Tibial nerve (tissue), 4 donors: ENCODE data around the gene HTRA2. TPM values are rescaled to one million over a fixed set of nuclear protein-coding genes. Genes with fewer than 3 reads are reported as not detected.

Experiments used
- DNase-seq, 2 donors: peaks; one replicate each; pipeline ENCODE4 v3.0.0-alpha.2; 2019; ENCODE audit warnings: low spot score in 2 of 2
- H3K27ac ChIP-seq, 4 donors: fragments of 200-600 bp; sonication (generic) in 3 of 4; one replicate each; pipeline ENCODE4 v1.5.1; 2017 to 2019; ENCODE audit warnings: mild to moderate bottlenecking in 1 of 4
- H3K27me3 ChIP-seq, 2 donors: fragments of 200-600 bp; sonication (generic) in 1 of 2; one replicate each; pipeline versions ENCODE4 v1.5.1 to v1.6.0; 2017 to 2019
- H3K36me3 ChIP-seq, 3 donors: fragments of 200-600 bp; sonication (generic); one replicate each; pipeline ENCODE4 v1.5.1; 2018 to 2019
- H3K4me1 ChIP-seq, 4 donors: fragments of 200-600 bp; sonication (generic) in 3 of 4; one replicate each; pipeline ENCODE4 v1.5.1; 2017 to 2019
- H3K4me3 ChIP-seq, 4 donors: fragments of 200-600 bp; sonication (generic) in 3 of 4; one replicate each; pipeline ENCODE4 v1.5.1; 2017 to 2019; ENCODE audit warnings: mild to moderate bottlenecking in 1 of 4, moderate library complexity in 1 of 4
- H3K9me3 ChIP-seq, 4 donors: fragments of 200-600 bp; sonication (generic) in 3 of 4; one replicate each; pipeline ENCODE4 v1.5.1; 2017 to 2019
- CTCF ChIP-seq, 5 experiments: fragments of 200-600 bp in 3 of 5; fragments of 450-650 bp in 2 of 5; sonication (generic) in 3 of 5; IDR thresholded peaks; one replicate each; pipeline ENCODE4 v1.5.1; 2016 to 2019; ENCODE audit warnings: antibody characterized with exemption in 5 of 5, mild to moderate bottlenecking in 3 of 5, moderate library complexity in 2 of 5
- EP300 ChIP-seq, 2 donors: sonication (generic); formaldehyde crosslinking; IDR thresholded peaks; one replicate each; pipeline ENCODE4 v1.6.1; 2017; ENCODE audit warnings: antibody characterized with exemption in 2 of 2, mild to moderate bottlenecking in 1 of 2
- POLR2A ChIP-seq, 2 donors: fragments of 450-650 bp; IDR thresholded peaks; one replicate each; pipeline ENCODE4 v1.6.1; 2017; ENCODE audit warnings: antibody characterized with exemption in 2 of 2, mild to moderate bottlenecking in 2 of 2, moderate library complexity in 2 of 2
- WGBS, 2 donors: methylation state at CpG; one replicate each; pipeline ENCODE4 v1.1.5; 2018; 5-methylcytosine and 5-hydroxymethylcytosine counted together
- total RNA-seq, 4 donors: library from RNA; depleted of rRNA; stranded (reverse); fragments of >200 nt; gene quantifications; one replicate each; pipeline ENCODE4 v1.1.0, GENCODE V29; 2016

The HTRA2 gene
- total RNA-seq, 4 donors from 2014 or later = 37.8 to 45.3 (median 42.5) TPM

- H3K36me3 ChIP-seq = peaks cover 0 to 25% (median 0%) of the 10 kb centered on the region in 3 donors
- TF ChIP-seq POLR2A (IDR thresholded peaks at IDR 0.05) (no peak), EP300 (IDR thresholded peaks at IDR 0.05) (no peak)
- peaks cover 0 to 63% (median 23%) of the 10 kb centered on the region in 4 donors for H3K4me1 ChIP-seq
- DNase-seq = no peak
- no peak overlapping the region for H3K27ac ChIP-seq
- peaks cover 0 to 21% of the 10 kb centered on the region in 2 donors for H3K27me3 ChIP-seq
- no peaks in the 10 kb centered on the region for H3K9me3 ChIP-seq
- peak overlapping the region in 1 of 4 donors; percentile 5 for H3K4me3 ChIP-seq
- 96% methylated on average over 14 of the region's 14 CpGs for WGBS, 2 donors
Observed at GRCh38 chr2:74505448-74506246, 24.1 kb upstream of the HTRA2 start.

DNA sequence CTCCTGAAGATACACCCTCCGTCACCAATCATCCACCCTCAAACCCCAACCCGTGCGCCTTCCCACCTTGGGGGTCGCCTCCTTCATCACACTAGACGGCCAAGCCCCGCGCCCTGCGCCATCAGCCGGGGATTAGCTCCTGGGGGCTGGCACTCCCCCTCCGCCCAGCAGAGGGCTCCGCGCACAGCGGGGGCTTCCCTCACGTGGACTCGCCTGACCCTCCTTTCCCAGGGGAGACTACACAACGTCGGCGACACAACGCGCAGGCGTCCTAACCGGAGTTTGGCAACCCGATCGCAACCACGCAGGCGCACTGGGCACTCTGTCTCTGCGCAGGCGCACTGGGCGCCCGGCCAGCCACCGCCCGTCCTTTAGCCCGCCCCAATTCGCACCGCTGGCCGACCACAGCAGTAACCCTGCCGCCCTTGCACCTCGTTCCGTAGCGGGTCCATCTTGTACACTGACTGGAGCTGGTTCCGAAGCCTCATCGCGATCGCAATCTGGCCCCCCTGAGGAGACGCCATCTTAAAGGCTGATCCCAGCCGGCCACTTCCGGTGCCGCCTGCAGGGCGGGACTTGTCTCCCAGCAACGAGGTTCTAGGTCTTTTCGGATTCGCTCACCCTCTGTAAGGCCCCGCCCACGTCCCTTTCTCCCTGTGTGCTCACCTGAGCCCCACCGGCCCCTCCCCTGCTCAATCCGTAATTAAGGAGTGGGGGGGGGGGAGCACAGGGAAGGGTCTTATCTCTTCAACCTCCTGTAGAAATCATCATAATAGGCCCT is 22.4 kb upstream of the HTRA2 start, which contains the start of gene PCGF1:
PCGF1 (minus strand) TSS at position 551 of the 781 bp plus-strand sequence; CDS start at position 524, 27 bp downstream.
- H3K36me3 ChIP-seq = peaks cover 0 to 25% (median 0%) of the 10 kb centered on the region in 3 donors
- peaks cover 0 to 23% of the 10 kb centered on the region in 2 donors for H3K27me3 ChIP-seq
- H3K9me3 ChIP-seq = no peaks in the 10 kb centered on the region
- peaks cover 0 to 53% (median 23%) of the 10 kb centered on the region in 4 donors for H3K4me1 ChIP-seq
- H3K27ac ChIP-seq = peak within 1 kb of the TSS; percentile 92 to 99 (median 95)
- TF ChIP-seq EP300 (IDR thresholded peaks at IDR 0.05) (peak in 1 of 2 donors; percentile 93), POLR2A (IDR thresholded peaks at IDR 0.05) (peak in 1 of 2 donors; percentile 48), CTCF (IDR thresholded peaks at IDR 0.05) (peak in 3 of 5 experiments; percentile 11 to 52 (median 35))
- DNase-seq = peak; percentile 99 to 100
- 1% methylated on average over 34 to 41 of the region's 56 CpGs for WGBS, 2 donors
- H3K4me3 ChIP-seq = peak within 1 kb of the TSS; percentile 63 to 88 (median 79)

DNA sequence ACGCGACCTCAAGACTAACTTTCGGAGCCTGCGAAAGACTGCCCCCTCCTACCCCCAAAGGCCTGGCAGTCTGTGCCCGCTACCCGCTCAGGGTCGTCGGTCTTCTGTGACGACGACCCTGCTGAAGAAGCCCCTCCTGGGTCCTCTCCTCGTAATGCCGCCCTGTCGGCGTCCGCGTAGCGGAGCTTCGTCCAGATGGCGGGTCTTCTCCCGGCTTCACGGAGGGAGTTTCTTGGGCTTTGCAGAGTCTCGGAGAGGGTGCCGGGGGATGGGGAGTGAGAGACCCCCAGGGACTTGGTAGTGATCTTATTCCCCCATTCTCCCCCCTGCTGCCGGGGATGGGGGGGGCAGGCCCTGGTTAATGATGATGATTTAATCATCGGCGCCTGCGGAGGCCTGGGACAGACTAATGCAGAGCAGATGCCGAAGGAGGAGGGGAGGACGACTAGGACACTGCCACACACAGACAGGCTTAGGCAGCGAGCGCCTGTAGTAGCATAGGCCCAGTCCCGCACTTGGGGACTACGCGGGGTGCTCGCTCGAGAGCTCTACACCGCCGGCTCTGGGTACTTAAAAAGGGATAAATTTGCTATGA is 21.7 kb upstream of the HTRA2 start:
- peaks cover 0 to 27% of the 10 kb centered on the region in 2 donors for H3K27me3 ChIP-seq

GRCh38 chr2:74510272-74510671 is 19.5 kb upstream of the HTRA2 start:
- H3K27me3 ChIP-seq = peaks cover 0 to 50% of the 10 kb centered on the region in 2 donors
- H3K9me3 ChIP-seq = no peaks in the 10 kb centered on the region
- WGBS, 2 donors = 78 to 79% methylated on average over 4 of the region's 4 CpGs
- H3K36me3 ChIP-seq = peaks cover 0 to 13% (median 0%) of the 10 kb centered on the region in 3 donors
- no peak for DNase-seq
- H3K27ac ChIP-seq = no peak overlapping the region
- no peak overlapping the region for H3K4me3 ChIP-seq
- peaks cover 0 to 39% (median 33%) of the 10 kb centered on the region in 4 donors for H3K4me1 ChIP-seq
- no peak for TF ChIP-seq POLR2A (IDR thresholded peaks at IDR 0.05)

More for the DNA sequence above, 21.7 kb upstream of the HTRA2 start:
- H3K9me3 ChIP-seq = no peaks in the 10 kb centered on the region
- 12 to 23% methylated on average over 19 to 38 of the region's 38 CpGs for WGBS, 2 donors
- H3K36me3 ChIP-seq = peaks cover 0 to 25% (median 0%) of the 10 kb centered on the region in 3 donors
- DNase-seq = no peak
- peak overlapping the region; percentile 92 to 99 (median 95) for H3K27ac ChIP-seq
- TF ChIP-seq EP300 (IDR thresholded peaks at IDR 0.05) = no peak
- TF ChIP-seq CTCF (IDR thresholded peaks at IDR 0.05) = no peak
- no peak for TF ChIP-seq POLR2A (IDR thresholded peaks at IDR 0.05)
- peak overlapping the region; percentile 63 to 88 (median 79) for H3K4me3 ChIP-seq
- H3K4me1 ChIP-seq = peaks cover 0 to 46% (median 23%) of the 10 kb centered on the region in 4 donors

DNA sequence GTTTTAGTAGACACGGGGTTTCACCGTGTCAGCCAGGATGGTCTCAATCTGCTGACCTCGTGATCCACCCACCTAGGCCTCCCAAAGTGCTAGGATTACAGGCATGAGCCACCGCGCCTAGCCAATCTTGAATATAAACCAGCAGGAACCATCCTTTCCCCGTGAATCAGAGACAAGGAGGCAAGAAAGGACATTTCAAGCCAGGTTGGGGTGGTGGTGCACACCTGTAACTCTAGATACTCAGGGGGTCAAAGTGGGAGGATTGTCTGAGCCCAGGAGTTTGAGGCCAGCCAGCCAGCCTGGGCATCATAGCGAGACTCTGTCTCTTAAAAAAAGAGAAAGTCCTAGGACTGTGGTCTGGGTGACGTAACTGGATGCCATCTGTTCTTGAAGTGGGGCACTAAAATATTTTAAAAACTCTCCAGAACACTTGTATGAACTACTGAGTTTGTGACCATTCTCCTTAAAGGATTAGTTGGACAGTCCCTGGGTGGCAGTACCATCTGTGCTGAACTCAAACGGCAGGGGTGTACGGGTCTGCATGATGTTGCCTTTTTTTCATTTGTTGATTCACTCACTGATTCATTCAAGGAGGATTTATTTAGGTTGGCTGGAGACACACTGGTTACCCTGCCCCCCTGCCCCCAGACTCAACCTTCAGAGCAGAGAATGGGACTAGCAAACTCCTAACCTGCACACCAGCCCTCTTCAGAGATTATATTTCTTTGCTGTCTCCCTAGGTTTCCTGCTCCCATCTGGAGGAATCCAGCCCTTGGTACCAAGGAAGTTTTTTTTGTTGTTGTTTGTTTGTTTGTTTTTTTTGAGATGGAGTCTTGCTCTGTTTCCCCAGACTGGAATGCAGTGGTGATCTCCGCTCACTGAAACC is 18.4 kb upstream of the HTRA2 start:
- Histone ChIP-seq H3K4me1 (peaks cover 0 to 39% (median 30%) of the 10 kb centered on the region in 4 donors), H3K9me3 (no peaks in the 10 kb centered on the region), H3K27me3 (peaks cover 0 to 60% of the 10 kb centered on the region in 2 donors), H3K36me3 (peaks cover 0 to 2% (median 0%) of the 10 kb centered on the region in 3 donors), H3K27ac (no peak overlapping the region), H3K4me3 (no peak overlapping the region)
- TF ChIP-seq CTCF (IDR thresholded peaks at IDR 0.05) = no peak
- no peak for TF ChIP-seq POLR2A (IDR thresholded peaks at IDR 0.05)
- TF ChIP-seq EP300 (IDR thresholded peaks at IDR 0.05) = no peak
- DNase-seq = no peak
- WGBS, 2 donors = 37 to 43% methylated on average over 11 of the region's 11 CpGs
